HCT116 (cell line): ENCODE results near the gene FTCD. TPM values are rescaled to one million over a fixed set of nuclear protein-coding genes. Genes with fewer than 3 reads are reported as not detected.

Source experiments
- ATAC-seq: fragments of 200-7000 bp; cut with Tn5 transposase; 2 replicates; pipeline ENCODE4 v1.9.1; 2020; ENCODE audit warnings: mild to moderate bottlenecking, moderate library complexity
- BruUV-seq: library from RNA; stranded (reverse); fragments of 400-500 nt; replicated peaks from 2 replicates; lab custom pipeline; 2021; lab: Mats Ljungman, UMichigan
- CTCF ChIA-PET: fragments of 300-600 bp; sonication (Branson Sonifier 250); formaldehyde crosslinking; loops from one replicate; lab custom pipeline; 2021; ENCODE audit warnings: antibody characterized with exemption; lab: Charles Lee
- POLR2A ChIA-PET: fragments of 300-600, 350-600 bp; sonication (Branson Sonifier 250); formaldehyde crosslinking; loops from one replicate; lab custom pipeline; 2021; ENCODE audit warnings: antibody characterized with exemption; lab: Charles Lee
- RAD21 ChIA-PET, 2 experiments: fragments of 300-600 bp; sonication (Branson Sonifier 250); formaldehyde crosslinking; loops; one replicate each; lab custom pipeline; 2023; ENCODE audit warnings: low total read pairs in 2 of 2; ENCODE audit not compliant: uncharacterized antibody in 2 of 2, unreplicated experiment in 2 of 2, low non-redundant PET in 1 of 2; lab: Charles Lee
- DNase-seq: peaks from one replicate; pipeline ENCODE4 v3.0.0-alpha.2; 2010; ENCODE audit warnings: low read depth, low spot score
- H2AFZ ChIP-seq: fragments of 200-600 bp; shearing (Covaris generic), sonication (generic); 2 replicates; pipeline ENCODE4 v1.6.1; 2017; ENCODE audit warnings: low read depth, mixed run types, mixed read lengths, antibody characterized with exemption, low read length; ENCODE audit not compliant: poor library complexity, severe bottlenecking
- H3K27ac ChIP-seq: 2 replicates; pipeline ENCODE4 v1.5.1; 2012; ENCODE audit warnings: low read depth, low read length
- H3K27me3 ChIP-seq: fragments of 200-600 bp; sonication (generic); 2 replicates; pipeline ENCODE4 v1.6.1; 2016; ENCODE audit warnings: mixed run types, low read length, mixed read lengths; ENCODE audit not compliant: insufficient read depth
- H3K36me3 ChIP-seq, 2 experiments: fragments of 200-500 bp in 1 of 2; fragments of 200-600 bp in 1 of 2; sonication (Bioruptor generic) in 1 of 2; sonication (generic) in 1 of 2; 2 replicates each; pipeline versions ENCODE4 v1.5.1 to v1.6.1; 2014 to 2016; ENCODE audit warnings: low read length in 2 of 2, inconsistent platforms in 1 of 2, mixed read lengths in 1 of 2, mixed run types in 1 of 2; ENCODE audit not compliant: insufficient read depth in 2 of 2, control insufficient read depth in 1 of 2
- H3K4me1 ChIP-seq, 2 experiments: fragments of 200-600 bp in 1 of 2; sonication (generic) in 1 of 2; 2 replicates each; pipeline versions ENCODE4 v1.5.1 to v1.6.1; 2012 to 2017; ENCODE audit warnings: low read length in 2 of 2, inconsistent platforms in 1 of 2, mild to moderate bottlenecking in 1 of 2, mixed read lengths in 1 of 2, mixed run types in 1 of 2, moderate library complexity in 1 of 2; ENCODE audit not compliant: insufficient read depth in 2 of 2, control insufficient read depth in 1 of 2
- H3K4me2 ChIP-seq: fragments of 200-600 bp; sonication (generic); 2 replicates; pipeline ENCODE4 v1.6.1; 2017; ENCODE audit warnings: mixed run types, low read length, mixed read lengths
- H3K4me3 ChIP-seq, 2 experiments: fragments of 200-600 bp in 1 of 2; sonication (generic) in 1 of 2; replicated peaks in 1 of 2; 2 replicates each; pipeline ENCODE4 v1.5.1; 2011 to 2016; ENCODE audit warnings: low read length in 2 of 2, control low read depth in 1 of 2, low read depth in 1 of 2, mild to moderate bottlenecking in 1 of 2, mixed read lengths in 1 of 2, mixed run types in 1 of 2
- H3K79me2 ChIP-seq: fragments of 200-600 bp; sonication (generic); 2 replicates; pipeline ENCODE4 v1.6.1; 2017; ENCODE audit warnings: mild to moderate bottlenecking, mixed run types, low read length, moderate library complexity, mixed read lengths; ENCODE audit not compliant: insufficient read depth
- H3K9ac ChIP-seq: fragments of 200-600 bp; sonication (generic); 2 replicates; pipeline ENCODE4 v1.6.1; 2016; ENCODE audit warnings: low read length, mixed read lengths
- H3K9me2 ChIP-seq: fragments of 200-600 bp; sonication (generic), shearing (Covaris generic); 2 replicates; pipeline ENCODE4 v1.6.1; 2017; ENCODE audit warnings: mixed run types, mild to moderate bottlenecking, moderate library complexity; ENCODE audit not compliant: insufficient read depth
- H3K9me3 ChIP-seq, 2 experiments: fragments of 200-500 bp in 1 of 2; fragments of 200-600 bp in 1 of 2; sonication (Bioruptor generic) in 1 of 2; sonication (generic) in 1 of 2; 2 replicates each; pipeline ENCODE4 v1.6.1; 2014 to 2017; ENCODE audit warnings: low read length in 2 of 2, mixed read lengths in 2 of 2, inconsistent platforms in 1 of 2, low read depth in 1 of 2, mild to moderate bottlenecking in 1 of 2, mixed run types in 1 of 2, moderate library complexity in 1 of 2; ENCODE audit not compliant: control insufficient read depth in 1 of 2, insufficient read depth in 1 of 2
- H4K20me1 ChIP-seq: fragments of 200-600 bp; sonication (generic), shearing (Covaris generic); 2 replicates; pipeline ENCODE4 v1.6.1; 2017; ENCODE audit warnings: mixed run types, mild to moderate bottlenecking, moderate library complexity; ENCODE audit not compliant: insufficient read depth
- CEBPB ChIP-seq: IDR thresholded peaks from 2 replicates; pipeline ENCODE4 v1.6.1; 2012; ENCODE audit warnings: low read depth
- CTCF ChIP-seq, 3 experiments: fragments of 200-600 bp in 1 of 3; sonication (generic) in 1 of 3; IDR thresholded peaks in 2 of 3; conservative IDR thresholded peaks in 1 of 3; 2 replicates each; pipeline ENCODE4 v1.5.1; 2012 to 2017; ENCODE audit warnings: low read depth in 2 of 3, low read length in 2 of 3, antibody characterized with exemption in 1 of 3, borderline replicate concordance in 1 of 3, control low read depth in 1 of 3, mild to moderate bottlenecking in 1 of 3, mixed read lengths in 1 of 3, mixed run types in 1 of 3, moderate library complexity in 1 of 3; ENCODE audit not compliant: insufficient read depth in 1 of 3
- EGR1 ChIP-seq: IDR thresholded peaks from 2 replicates; pipeline ENCODE4 v1.6.1; 2012; ENCODE audit warnings: low read depth
- ELF1 ChIP-seq: IDR thresholded peaks from 2 replicates; pipeline ENCODE4 v1.6.1; 2012; ENCODE audit warnings: low read depth, borderline replicate concordance
- EZH2 ChIP-seq: fragments of 200-600 bp; sonication (generic); IDR thresholded peaks from 2 replicates; pipeline ENCODE4 v1.6.1; 2017; ENCODE audit warnings: antibody characterized with exemption, mixed run types
- FOSL1 ChIP-seq: IDR thresholded peaks from 2 replicates; pipeline ENCODE4 v1.6.1; 2012; ENCODE audit warnings: low read depth
- JUND ChIP-seq: IDR thresholded peaks from 2 replicates; pipeline ENCODE4 v1.6.1; 2012
- MAX ChIP-seq: IDR thresholded peaks from 2 replicates; pipeline ENCODE4 v1.6.1; 2012
- POLR2AphosphoS5 ChIP-seq: IDR thresholded peaks from 2 replicates; pipeline ENCODE4 v1.6.1; 2011; ENCODE audit warnings: mild to moderate bottlenecking, low read depth, low read length, moderate library complexity
- RAD21 ChIP-seq: IDR thresholded peaks from 2 replicates; pipeline ENCODE4 v1.6.1; 2012; ENCODE audit warnings: low read depth, mild to moderate bottlenecking
- SIN3A ChIP-seq: IDR thresholded peaks from 2 replicates; pipeline ENCODE4 v1.6.1; 2012; ENCODE audit warnings: low read depth
- TCF7L2 ChIP-seq: IDR thresholded peaks from 2 replicates; pipeline ENCODE4 v1.7.0; 2011; ENCODE audit warnings: borderline replicate concordance, inconsistent platforms; ENCODE audit not compliant: insufficient read depth, insufficient read length; ENCODE audit errors: extremely low read depth
- ZBTB33 ChIP-seq: IDR thresholded peaks from 2 replicates; pipeline ENCODE4 v1.6.1; 2011; ENCODE audit warnings: mild to moderate bottlenecking, low read length, moderate library complexity; ENCODE audit not compliant: insufficient replicate concordance; ENCODE audit errors: extremely low read depth
- ZFX ChIP-seq: fragments of 450-650 bp; IDR thresholded peaks from 2 replicates; pipeline ENCODE4 v1.6.1; 2017
- intact Hi-C: fragments of 100-400 bp; cut with micrococcal nuclease; formaldehyde crosslinking; loops from 2 replicates; pipeline ENCODE4 v1.10.0; 2022
- total RNA-seq: library from RNA; stranded (reverse); gene quantifications from one replicate; pipeline ENCODE4 v1.2.1, GENCODE V29; 2021; ENCODE audit not compliant: unreplicated experiment

The FTCD gene
- total RNA-seq, 1 experiment from 2014 or later: 2.5 TPM

- BruUV-seq: no TSS peak
- POLR2A ChIA-PET: no interaction called here
- TF ChIP-seq JUND (no peak), RAD21 (no peak), FOSL1 (no peak), POLR2AphosphoS5 (no peak), ZFX (no peak), EGR1 (no peak), EZH2 (no peak)
- H3K4me2 ChIP-seq: no peak overlapping the region
- H4K20me1 ChIP-seq: no peaks in the 10 kb centered on the region
- H3K9me2 ChIP-seq: no peaks in the 10 kb centered on the region
- H3K4me1 ChIP-seq: no peaks in the 10 kb centered on the region
- no peaks in the 10 kb centered on the region for H3K27me3 ChIP-seq
- H3K9ac ChIP-seq: no peak overlapping the region
- intact Hi-C loops: no loop called here
- H3K4me3 ChIP-seq: no peak overlapping the region
- H3K36me3 ChIP-seq: no peaks in the 10 kb centered on the region; a peak in 1 of 4 replicates
- ATAC-seq (no peak), DNase-seq (no peak)
- H3K9me3 ChIP-seq: no peaks in the 10 kb centered on the region
- CTCF ChIA-PET: no interaction called here
- H3K27ac ChIP-seq: no peak overlapping the region
- H2AFZ ChIP-seq: no peak overlapping the region
- RAD21 ChIA-PET: no interaction called here
- H3K79me2 ChIP-seq: no peaks in the 10 kb centered on the region
These were observed 31.1 kb downstream of the FTCD start for GRCh38 chr21:46124083-46124925.

GRCh38 chr21:46122758-46123683 lies 32.4 kb downstream of the FTCD start:
- no peak overlapping the region for H2AFZ ChIP-seq
- no peaks in the 10 kb centered on the region for H4K20me1 ChIP-seq
- no peak for DNase-seq
- no TSS peak for BruUV-seq
- no peak overlapping the region for H3K27ac ChIP-seq
- POLR2A ChIA-PET: no interaction called here
- no peaks in the 10 kb centered on the region for H3K9me3 ChIP-seq
- H3K4me2 ChIP-seq: no peak overlapping the region
- no peaks in the 10 kb centered on the region for H3K27me3 ChIP-seq
- no peaks in the 10 kb centered on the region; a peak in 1 of 4 replicates for H3K36me3 ChIP-seq
- H3K4me1 ChIP-seq: no peaks in the 10 kb centered on the region
- RAD21 ChIA-PET: no interaction called here
- CTCF ChIA-PET: no interaction called here
- intact Hi-C loops: no loop called here
- H3K9ac ChIP-seq: no peak overlapping the region
- H3K79me2 ChIP-seq: no peaks in the 10 kb centered on the region
- H3K4me3 ChIP-seq: no peak overlapping the region
- ATAC-seq: no peak
- no peaks in the 10 kb centered on the region for H3K9me2 ChIP-seq
- TF ChIP-seq TCF7L2 (no peak), CTCF (IDR thresholded peaks at IDR 0.05 in 2 of 3, conservative IDR thresholded peaks at IDR 0.05 in 1 of 3; ENCODE audit: borderline replicate concordance in 1 of 3, insufficient read depth in 1 of 3, low read depth in 2 of 3, low read length in 2 of 3) (no peak), CEBPB (no peak), EZH2 (no peak), SIN3A (no peak), EGR1 (no peak), ZBTB33 (no peak), ZFX (no peak), FOSL1 (no peak), ELF1 (no peak), MAX (no peak)
